SK-N-SH (cell line): ENCODE data around the gene CCDC71. TPM values are rescaled to one million over a fixed set of nuclear protein-coding genes. Genes with fewer than 3 reads are reported as not detected.
A peak's percentile ranks its signal among the peaks of the same experiment; 100 is the strongest.

Source experiments
- CTCF ChIA-PET: fragments of 300-600, 350-600 bp; formaldehyde crosslinking; extraction: SDS; loops from one replicate; lab custom pipeline; 2021; lab: Yijun Ruan, JAX
- POLR2A ChIA-PET: fragments of 350-600 bp; sonication (Branson Sonifier 250); formaldehyde crosslinking; extraction: SDS; loops from one replicate; lab custom pipeline; 2020; ENCODE audit warnings: antibody characterized with exemption, inconsistent platforms; lab: Yijun Ruan, JAX
- DNase-seq: peaks from one replicate; pipeline ENCODE4 v3.0.0; 2012
- H2AFZ ChIP-seq: fragments of 200-600 bp; sonication (generic); 2 replicates; pipeline ENCODE4 v1.8.1; 2016; ENCODE audit warnings: antibody characterized with exemption, mild to moderate bottlenecking, low read depth
- H3F3A ChIP-seq: fragments of 200-600 bp; sonication (generic); replicated peaks from 2 replicates; pipeline ENCODE3; 2016; ENCODE audit warnings: antibody characterized with exemption, mild to moderate bottlenecking; ENCODE audit not compliant: insufficient read depth
- H3K27ac ChIP-seq, 2 experiments: fragments of 200-500 bp in 1 of 2; fragments of 200-600 bp in 1 of 2; sonication (Bioruptor generic) in 1 of 2; sonication (generic), shearing (Covaris generic) in 1 of 2; 2 replicates each; pipeline versions ENCODE4 v1.5.1 to v1.6.1; 2014 to 2016; ENCODE audit warnings: low read depth in 2 of 2, inconsistent platforms in 1 of 2, low read length in 1 of 2, mild to moderate bottlenecking in 1 of 2, mixed read lengths in 1 of 2
- H3K27me3 ChIP-seq: fragments of 200-600 bp; sonication (generic), shearing (Covaris generic); 2 replicates; pipeline ENCODE4 v1.6.1; 2016; ENCODE audit warnings: mixed run types; ENCODE audit not compliant: insufficient read depth
- H3K36me3 ChIP-seq, 2 experiments: fragments of 200-500 bp in 1 of 2; fragments of 200-600 bp in 1 of 2; sonication (Bioruptor generic) in 1 of 2; sonication (generic) in 1 of 2; replicated peaks in 1 of 2; 2 replicates each; pipeline versions ENCODE3 to v1.5.1; 2014 to 2016; ENCODE audit warnings: low read length in 1 of 2, mild to moderate bottlenecking in 1 of 2; ENCODE audit not compliant: insufficient read depth in 2 of 2, control insufficient read depth in 1 of 2
- H3K4me1 ChIP-seq, 2 experiments: fragments of 200-500 bp in 1 of 2; fragments of 200-600 bp in 1 of 2; sonication (Bioruptor generic) in 1 of 2; sonication (generic), shearing (Covaris generic) in 1 of 2; 2 replicates each; pipeline versions ENCODE4 v1.5.1 to v1.6.1; 2014 to 2016; ENCODE audit warnings: low read depth in 1 of 2, low read length in 1 of 2, mixed run types in 1 of 2; ENCODE audit not compliant: insufficient read depth in 2 of 2, control insufficient read depth in 1 of 2
- H3K4me2 ChIP-seq: fragments of 200-600 bp; sonication (generic), shearing (Covaris generic); 2 replicates; pipeline ENCODE4 v1.6.1; 2017; ENCODE audit warnings: mixed run types
- H3K4me3 ChIP-seq, 2 experiments: fragments of 200-500 bp in 1 of 2; fragments of 200-600 bp in 1 of 2; sonication (Bioruptor generic) in 1 of 2; sonication (generic), shearing (Covaris generic) in 1 of 2; 2 replicates each; pipeline versions ENCODE4 v1.5.1 to v1.8.1; 2014 to 2016; ENCODE audit warnings: low read depth in 2 of 2, inconsistent platforms in 1 of 2, low read length in 1 of 2, mild to moderate bottlenecking in 1 of 2, mixed read lengths in 1 of 2, moderate library complexity in 1 of 2
- H3K79me2 ChIP-seq: fragments of 200-600 bp; sonication (generic); 2 replicates; pipeline ENCODE4 v1.8.1; 2017; ENCODE audit warnings: mild to moderate bottlenecking; ENCODE audit not compliant: insufficient read depth
- H3K9ac ChIP-seq: fragments of 200-600 bp; sonication (generic); 2 replicates; pipeline ENCODE4 v1.6.1; 2017; ENCODE audit warnings: mixed run types
- H3K9me2 ChIP-seq: fragments of 200-600 bp; sonication (generic); 2 replicates; pipeline ENCODE4 v1.6.1; 2017; ENCODE audit warnings: mixed run types
- H3K9me3 ChIP-seq: fragments of 200-600 bp; sonication (generic); 2 replicates; pipeline ENCODE4 v1.6.1; 2017; ENCODE audit warnings: mixed run types, mild to moderate bottlenecking, moderate library complexity
- H4K20me1 ChIP-seq: fragments of 200-600 bp; sonication (generic); 2 replicates; pipeline ENCODE4 v1.6.1; 2017; ENCODE audit warnings: mild to moderate bottlenecking, mixed run types; ENCODE audit not compliant: insufficient read depth
- CHD2 ChIP-seq: fragments of 150-350 bp; IDR thresholded peaks from 2 replicates; pipeline ENCODE4 v1.6.1; 2018; ENCODE audit warnings: low read length; ENCODE audit not compliant: partially characterized antibody
- ELF1 ChIP-seq: IDR thresholded peaks from 2 replicates; pipeline ENCODE4 v1.4.0; 2012
- EP300 ChIP-seq, 2 experiments: IDR thresholded peaks; 2 replicates each; pipeline versions ENCODE4 v1.4.0 to v1.6.1; 2012; ENCODE audit warnings: borderline replicate concordance in 1 of 2, low read depth in 1 of 2, low read length in 1 of 2
- FOXJ3 ChIP-seq: sonication (generic); formaldehyde crosslinking; IDR thresholded peaks from 2 replicates; pipeline ENCODE4 v1.5.1; 2020; ENCODE audit warnings: mild to moderate bottlenecking, missing genetic modification reagents
- GATA2 ChIP-seq: sonication (generic); formaldehyde crosslinking; IDR thresholded peaks from 2 replicates; pipeline ENCODE4 v1.5.0; 2020; ENCODE audit warnings: mild to moderate bottlenecking, missing genetic modification reagents
- IRF3 ChIP-seq: fragments of 150-350 bp; IDR thresholded peaks from 2 replicates; pipeline ENCODE4 v1.6.1; 2016; ENCODE audit warnings: mild to moderate bottlenecking, low read depth, low read length
- MXI1 ChIP-seq: IDR thresholded peaks from 2 replicates; pipeline ENCODE4 v1.6.1; 2012; ENCODE audit warnings: mild to moderate bottlenecking, low read depth, low read length, improper control_type of control experiment
- NRF1 ChIP-seq: IDR thresholded peaks from 2 replicates; pipeline ENCODE4 v1.6.1; 2012; ENCODE audit warnings: low read depth, mild to moderate bottlenecking, low read length
- RFX5 ChIP-seq: IDR thresholded peaks from 2 replicates; pipeline ENCODE4 v1.6.1; 2012; ENCODE audit warnings: mild to moderate bottlenecking, improper control_type of control experiment, low read length
- SMC3 ChIP-seq: IDR thresholded peaks from 2 replicates; pipeline ENCODE4 v1.6.1; 2012; ENCODE audit warnings: low read depth, low read length, improper control_type of control experiment
- TAF1 ChIP-seq: IDR thresholded peaks from 2 replicates; pipeline ENCODE4 v1.6.1; 2012; ENCODE audit warnings: low read depth, mild to moderate bottlenecking, low read length, moderate library complexity, borderline replicate concordance
- USF2 ChIP-seq: fragments of 150-350 bp; IDR thresholded peaks from 2 replicates; pipeline ENCODE4 v1.6.1; 2017; ENCODE audit warnings: antibody characterized with exemption, low read length, low read depth, borderline replicate concordance
- WGBS: methylation state at CpG from one replicate; pipeline ENCODE4 v1.1.6; 2017; ENCODE audit warnings: low lambda C conversion rate; 5-methylcytosine and 5-hydroxymethylcytosine counted together
- polyA plus RNA-seq, 3 experiments: library from polyadenylated mRNA; depleted of rRNA; stranded (reverse); fragments of >200 nt; gene quantifications; 2 replicates each; pipeline ENCODE4 v1.2.3, GENCODE V29; 2012

The CCDC71 gene
- polyA plus RNA-seq, 1 of the 3 experiments (the other 2 are of a cell fraction): 40.9 TPM

DNA sequence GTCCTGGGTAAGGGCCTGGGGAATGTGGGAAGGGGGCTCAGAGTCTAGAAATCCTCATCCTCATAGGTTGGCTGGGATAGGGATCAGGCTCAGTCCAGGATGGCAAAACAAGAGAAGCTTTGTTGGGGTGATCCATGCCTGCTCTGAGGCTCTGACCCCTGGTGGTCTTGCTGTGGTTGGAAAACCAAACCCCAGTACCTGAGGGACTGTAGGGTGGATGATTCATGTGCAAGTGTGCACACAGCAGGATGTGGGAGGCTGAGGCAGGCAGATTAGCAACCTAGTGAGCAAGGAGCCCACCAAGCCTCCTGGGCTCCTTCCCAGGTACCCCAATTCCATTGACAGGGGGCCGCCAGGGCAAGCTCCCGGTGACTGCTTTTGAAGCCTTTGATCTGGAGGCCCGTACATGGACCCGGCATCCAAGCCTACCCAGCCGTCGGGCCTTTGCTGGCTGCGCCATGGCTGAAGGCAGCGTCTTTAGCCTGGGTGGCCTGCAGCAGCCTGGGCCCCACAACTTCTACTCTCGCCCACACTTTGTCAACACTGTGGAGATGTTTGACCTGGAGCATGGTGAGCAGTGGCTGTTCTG, 8.4 kb upstream of the CCDC71 start:
- H3K4me2 ChIP-seq: peak overlapping the region; percentile 98; the same call in 1 of the 2 replicates
- 100% methylated on average over 2 of the region's 9 CpGs for WGBS
- TF ChIP-seq GATA2 (CRISPR knock-in tag): no peak
- no peak for TF ChIP-seq RFX5
- no peak for TF ChIP-seq NRF1
- TF ChIP-seq IRF3: no peak

DNA sequence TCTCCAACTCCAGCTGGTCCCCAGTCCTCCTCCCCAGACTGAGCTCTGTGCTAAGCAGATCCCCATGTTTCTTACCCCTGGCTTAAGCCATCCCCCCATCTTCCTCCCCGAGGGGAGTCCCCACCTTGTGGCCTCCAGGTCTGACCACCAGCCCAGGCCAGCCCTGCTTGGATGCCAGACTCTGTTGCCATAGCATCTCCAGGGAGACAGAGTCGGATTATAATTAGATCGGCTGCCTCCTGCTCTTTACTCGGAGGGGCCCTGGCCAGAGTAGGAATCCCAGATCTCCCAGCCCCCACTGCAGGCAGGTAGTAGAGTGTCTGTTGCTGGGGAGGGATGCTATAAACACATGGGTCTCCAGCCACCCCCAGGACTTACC, 7.7 kb upstream of the CCDC71 start:
- peaks cover 0 to 21% of the 10 kb centered on the region in 2 experiments for H3K36me3 ChIP-seq
- H3K4me3 ChIP-seq: peak overlapping the region in 1 of 2 experiments; percentile 90; a peak in 1 of 4 replicates
- peak; percentile 92 for DNase-seq
- no peak for TF ChIP-seq ELF1
- no peak for TF ChIP-seq SMC3
- TF ChIP-seq MXI1: peak; percentile 86
- peak in 1 of 2 experiments; percentile 52; a peak in 1 of 4 replicates for TF ChIP-seq EP300 (IDR thresholded peaks at IDR 0.05; ENCODE audit: borderline replicate concordance in 1 of 2, low read depth in 1 of 2, low read length in 1 of 2)
- no peak for TF ChIP-seq USF2
- TF ChIP-seq CHD2: peak; percentile 89
- no peak for TF ChIP-seq TAF1
- peak; percentile 18 for TF ChIP-seq FOXJ3 (CRISPR knock-in tag)
- TF ChIP-seq IRF3: no peak
- H3K27ac ChIP-seq: peak overlapping the region; percentile 70 to 99; a peak in 3 of 4 replicates
- peaks cover 25% of the 10 kb centered on the region for H3K79me2 ChIP-seq
- H3K4me1 ChIP-seq: peaks cover 11 to 57% of the 10 kb centered on the region in 2 experiments
- H3K27me3 ChIP-seq: no peaks in the 10 kb centered on the region
- CTCF ChIA-PET: interaction anchor here (1.1 to 3.5 kb wide), 3 partner anchors 104 to 239 kb away, joined by 3 to 26 read pairs (median 3); partner anchors contain the start of genes C3orf62 and USP4
- H3K9ac ChIP-seq: 0 out of 2 replicates have a peak overlapping the region, but pooled peaks have one; percentile 14
- 19% methylated on average over 4 of the region's 4 CpGs for WGBS
- H3K9me3 ChIP-seq: no peaks in the 10 kb centered on the region
- no peaks in the 10 kb centered on the region for H3F3A ChIP-seq
- no peaks in the 10 kb centered on the region for H3K9me2 ChIP-seq
- no peaks in the 10 kb centered on the region for H4K20me1 ChIP-seq
- H3K4me2 ChIP-seq: peak overlapping the region; percentile 98
- H2AFZ ChIP-seq: no peak overlapping the region
- POLR2A ChIA-PET: interaction anchor here (0.9 to 2.2 kb wide), 4 partner anchors 40 to 276 kb away, joined by 3 to 13 read pairs (median 4); partner anchors contain the start of genes C3orf62 and USP4

More for the DNA sequence above, 8.4 kb upstream of the CCDC71 start:
- Histone ChIP-seq H3K9me3 (no peaks in the 10 kb centered on the region), H3F3A (no peaks in the 10 kb centered on the region), H4K20me1 (no peaks in the 10 kb centered on the region), H3K27me3 (no peaks in the 10 kb centered on the region), H3K27ac (peak overlapping the region; percentile 70 to 99; a peak in 3 of 4 replicates), H3K9me2 (no peaks in the 10 kb centered on the region), H3K79me2 (peaks cover 25% of the 10 kb centered on the region), H2AFZ (no peak overlapping the region), H3K4me1 (peaks cover 11 to 64% of the 10 kb centered on the region in 2 experiments), H3K4me3 (peak overlapping the region in 1 of 2 experiments; percentile 90; a peak in 1 of 4 replicates), H3K36me3 (peaks cover 0 to 21% of the 10 kb centered on the region in 2 experiments), H3K9ac (no peak overlapping the region)
- CTCF ChIA-PET: interaction anchor here (1.4 kb wide), 1 partner anchor 165 kb away, joined by 3 read pairs; the partner anchor contains the start of gene USP4
- DNase-seq: no peak
- POLR2A ChIA-PET: interaction anchor here (1.1 to 2.2 kb wide), 2 partner anchors 102 to 275 kb away, joined by 3 to 13 read pairs; partner anchors contain the start of gene C3orf62
